Urinary bladder (tissue), 4 donors: ENCODE data around the gene NINL. TPM values are rescaled to one million over a fixed set of nuclear protein-coding genes. Genes with fewer than 3 reads are reported as not detected.
"Not testable (repeated sequence)": the region's sequence is repeated elsewhere in the genome, so short reads cannot be mapped to it uniquely, and the experiment has no call there.

ENCODE experiments used
- DNase-seq: peaks from one replicate; pipeline ENCODE4 v3.0.0-alpha.2; 2015; ENCODE audit errors: extremely low spot score
- H3K27ac ChIP-seq: one replicate; pipeline ENCODE4 v1.5.1; 2013; ENCODE audit warnings: low read depth, mild to moderate bottlenecking, moderate library complexity
- H3K36me3 ChIP-seq: one replicate; pipeline ENCODE4 v1.6.1; 2013; ENCODE audit warnings: mild to moderate bottlenecking, moderate library complexity; ENCODE audit not compliant: insufficient read depth
- H3K4me1 ChIP-seq: one replicate; pipeline ENCODE4 v1.6.1; 2013; ENCODE audit warnings: mild to moderate bottlenecking, moderate library complexity; ENCODE audit not compliant: insufficient read depth
- H3K4me3 ChIP-seq: one replicate; pipeline ENCODE4 v1.5.1; 2013; ENCODE audit warnings: low read depth, low read length
- WGBS: extraction: QIAGEN DNeasy Blood & Tissue Kit; methylation state at CpG from one replicate; pipeline ENCODE4 v1.1.7; 2013; 5-methylcytosine and 5-hydroxymethylcytosine counted together
- polyA plus RNA-seq: library from polyadenylated mRNA; stranded (reverse); fragments of 200-250 nt; gene quantifications from one replicate; pipeline ENCODE4 v1.2.3, GENCODE V29; 2013
- total RNA-seq: library from RNA; depleted of rRNA; stranded (reverse); fragments of >200 nt; gene quantifications from one replicate; pipeline ENCODE4 v1.2.3, GENCODE V29; 2014
- donor health status: healthy with polysubstance abuse.
- donor health status: healthy.

NINL gene
- total and polyA plus RNA-seq, 2 donors, result 6.2 to 11.3 TPM

DNA sequence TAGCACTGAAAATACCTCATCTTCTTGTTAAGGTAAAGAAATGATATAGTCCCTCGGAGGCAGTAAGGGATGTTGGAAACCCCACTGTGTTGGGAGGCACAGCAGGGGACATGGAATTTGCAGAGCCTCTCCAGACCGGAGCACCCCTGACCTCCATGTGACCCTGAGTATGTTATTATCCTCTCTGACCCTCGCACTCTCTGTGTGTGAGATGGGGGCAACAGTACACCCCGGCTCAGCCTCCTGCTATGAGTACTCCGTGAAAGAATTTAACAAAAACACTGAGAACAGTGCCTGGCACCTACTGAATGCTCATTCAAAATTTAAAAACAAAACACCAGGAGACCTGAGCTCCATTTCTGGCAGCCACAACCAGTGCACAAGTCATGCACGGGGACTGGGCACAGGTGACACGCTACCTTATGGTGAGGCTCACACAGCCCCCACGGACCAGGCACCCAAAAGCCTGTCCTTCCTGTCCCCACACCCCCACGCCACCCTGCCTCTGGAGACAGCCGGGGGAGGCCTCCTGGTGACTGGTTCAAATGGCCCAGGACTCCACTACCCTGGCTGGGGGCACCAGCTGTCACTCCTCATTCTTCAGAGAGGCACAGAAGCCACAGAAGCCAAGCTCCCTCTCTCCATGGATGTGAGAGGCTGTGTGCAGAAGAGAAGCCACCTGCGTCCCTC is 6.1 kb downstream of the NINL start:
- WGBS, result 78% methylated on average over 11 of the region's 11 CpGs
- H3K4me3 ChIP-seq, result no peak overlapping the region
- H3K36me3 ChIP-seq, result no peaks in the 10 kb centered on the region
- DNase-seq, result no peak
- no peak overlapping the region for H3K27ac ChIP-seq
- no peaks in the 10 kb centered on the region for H3K4me1 ChIP-seq

DNA sequence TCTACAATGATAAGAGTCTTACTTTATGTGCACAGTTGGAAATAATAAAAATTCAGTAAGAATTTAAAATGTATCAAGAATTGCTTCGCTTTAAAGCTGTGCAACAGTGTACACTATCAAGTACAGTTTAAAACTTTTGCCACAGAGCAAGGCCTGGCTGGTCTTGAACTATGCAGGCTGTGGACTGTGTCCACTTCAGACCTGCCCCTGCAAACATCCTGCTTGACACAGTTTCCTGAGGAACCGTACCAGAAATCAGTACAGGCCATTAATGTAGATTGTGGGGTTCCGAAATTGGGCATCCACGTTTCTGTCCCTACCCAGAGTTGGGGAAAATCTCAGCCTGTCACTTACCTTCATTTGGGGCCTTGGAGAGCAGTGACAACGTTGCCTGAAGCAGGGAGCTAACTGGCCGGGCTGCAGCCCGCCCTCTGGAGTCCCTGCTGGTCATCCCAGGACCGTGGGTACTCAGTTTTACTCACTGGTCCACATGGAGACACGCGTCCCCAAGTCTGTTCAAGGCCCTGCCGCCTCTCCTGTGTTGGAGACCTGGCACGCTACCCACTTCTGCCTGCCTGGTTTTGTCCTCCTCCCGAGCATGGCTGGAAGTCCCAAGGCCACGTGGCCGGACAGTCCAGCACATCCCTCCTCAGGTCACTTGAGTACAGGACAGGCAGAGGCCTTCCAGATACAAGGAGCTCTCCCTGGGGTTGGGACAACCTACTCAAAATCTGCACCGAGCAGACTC is 8.4 kb downstream of the NINL start:
- no peak overlapping the region for H3K27ac ChIP-seq
- no peak for DNase-seq
- 85% methylated on average over 16 of the region's 16 CpGs for WGBS
- no peaks in the 10 kb centered on the region for H3K4me1 ChIP-seq
- no peaks in the 10 kb centered on the region for H3K36me3 ChIP-seq
- H3K4me3 ChIP-seq, result no peak overlapping the region

DNA sequence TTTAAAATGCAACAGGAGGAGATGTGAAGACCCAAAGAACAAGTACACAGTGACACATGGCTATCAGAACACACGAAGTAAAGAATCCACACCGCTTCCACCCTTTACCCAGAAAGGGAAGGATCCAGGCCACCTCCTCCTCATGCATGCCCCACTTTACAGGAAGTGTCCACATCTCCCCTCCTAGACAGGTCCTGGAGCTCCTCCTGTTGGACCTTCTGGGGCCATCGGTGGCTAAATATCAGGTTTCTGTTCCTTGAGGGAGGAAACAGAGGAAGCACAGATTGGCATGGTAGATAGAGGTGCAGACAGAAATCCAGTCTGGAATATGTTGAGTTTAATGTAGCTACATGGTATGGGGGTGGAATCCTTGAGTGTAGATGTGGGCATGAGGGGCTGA is 10.9 kb downstream of the NINL start:
- 76% methylated on average over 3 of the region's 3 CpGs for WGBS
- DNase-seq, result no peak
- H3K36me3 ChIP-seq, result no peaks in the 10 kb centered on the region
- no peak overlapping the region for H3K4me3 ChIP-seq
- no peaks in the 10 kb centered on the region for H3K4me1 ChIP-seq
- no peak overlapping the region for H3K27ac ChIP-seq

DNA sequence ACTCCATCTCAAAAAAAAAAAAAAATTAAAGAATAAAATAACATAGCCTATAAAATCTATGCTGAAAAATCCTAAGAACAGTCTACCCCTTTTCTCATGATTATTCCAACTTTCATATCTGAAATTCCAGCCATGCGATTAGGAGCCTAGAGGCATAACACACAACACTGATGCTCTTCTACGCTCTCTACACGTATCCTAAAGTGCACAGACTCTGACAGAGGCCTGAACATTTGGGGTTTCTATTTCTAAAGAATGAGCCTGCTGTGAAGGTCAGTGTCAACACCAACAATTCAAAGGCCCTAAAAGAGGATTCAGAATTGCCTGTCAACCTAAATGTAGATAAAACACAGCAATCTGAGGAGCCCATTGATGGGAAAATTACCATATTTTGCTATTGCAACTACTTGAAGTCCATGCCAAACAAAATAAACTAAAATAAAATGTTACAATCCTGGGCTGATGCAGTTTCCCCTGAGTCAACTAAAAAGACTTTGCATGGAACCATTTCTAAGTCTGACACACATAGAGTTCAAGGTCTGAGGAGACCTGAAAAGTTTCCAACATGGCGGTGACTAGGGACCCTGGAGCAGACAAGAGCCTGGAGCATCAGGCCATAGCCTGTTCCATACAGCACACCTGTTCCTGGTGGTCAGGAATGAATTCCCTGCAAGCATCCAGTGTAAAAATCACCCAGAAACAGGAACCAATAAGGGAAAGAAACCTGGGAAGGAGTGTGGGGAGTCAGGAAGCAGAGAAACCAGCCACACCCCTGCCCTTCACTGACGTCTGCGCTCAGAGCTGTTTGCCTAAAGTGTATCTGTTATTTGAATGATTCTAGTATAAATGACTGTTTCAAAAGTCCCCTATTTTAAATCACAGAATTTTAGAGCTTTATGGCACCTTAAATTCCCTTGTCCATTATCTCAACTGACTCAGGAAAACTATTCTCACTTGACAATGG is 11.8 kb downstream of the NINL start:
- H3K4me1 ChIP-seq, result no peaks in the 10 kb centered on the region
- no peak overlapping the region for H3K27ac ChIP-seq
- H3K4me3 ChIP-seq, result no peak overlapping the region
- 92% methylated on average over 6 of the region's 6 CpGs for WGBS
- no peaks in the 10 kb centered on the region for H3K36me3 ChIP-seq
- DNase-seq, result no peak

DNA sequence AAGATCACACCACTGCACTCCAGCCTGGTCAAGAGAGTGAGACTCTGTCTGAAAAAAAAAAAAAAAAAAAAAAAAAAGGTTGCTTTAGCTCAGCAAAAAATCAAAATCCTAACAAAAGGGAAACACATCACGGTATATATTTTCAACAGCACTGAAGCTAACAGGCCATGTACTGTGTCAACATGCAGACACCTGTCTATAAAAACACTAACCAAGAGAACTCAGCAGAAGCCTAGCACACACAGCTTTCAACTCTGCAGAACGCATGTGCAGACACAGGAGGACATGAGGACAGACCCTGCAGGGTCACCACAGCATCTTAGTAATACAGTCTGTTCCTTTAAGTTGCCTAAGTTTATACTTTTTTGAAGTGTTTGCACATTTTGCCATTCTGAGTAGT is 13.5 kb downstream of the NINL start:
- Histone ChIP-seq H3K27ac (no peak overlapping the region), H3K4me3 (no peak overlapping the region), H3K36me3 (no peaks in the 10 kb centered on the region), H3K4me1 (no peaks in the 10 kb centered on the region)
- DNase-seq, result no peak
- WGBS, result 91% methylated on average over 2 of the region's 2 CpGs

DNA sequence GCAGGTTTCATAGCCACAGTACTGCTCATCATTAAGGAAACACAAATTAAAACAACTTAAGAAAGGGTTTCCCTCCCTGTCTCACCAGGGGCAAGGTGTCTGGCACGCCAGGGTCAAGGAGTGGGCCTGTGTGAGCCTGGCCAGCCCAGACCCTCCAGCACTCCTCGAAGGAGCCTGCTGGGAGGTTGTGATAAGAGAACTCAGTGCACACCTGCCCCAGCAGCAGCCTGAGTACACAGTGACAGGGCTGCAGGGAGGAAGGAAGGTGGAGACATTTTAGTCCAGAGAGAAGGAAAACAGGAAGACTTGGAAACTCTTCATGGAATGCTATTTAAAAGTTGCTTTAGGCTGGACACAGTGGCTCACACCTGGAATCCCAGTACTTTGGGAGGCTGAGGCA is 14.1 kb downstream of the NINL start:
- DNase-seq, result no peak
- H3K4me3 ChIP-seq, result no peak overlapping the region
- H3K27ac ChIP-seq, result no peak overlapping the region
- no peaks in the 10 kb centered on the region for H3K4me1 ChIP-seq
- H3K36me3 ChIP-seq, result no peaks in the 10 kb centered on the region
- WGBS, result 81% methylated on average over 2 of the region's 2 CpGs

DNA sequence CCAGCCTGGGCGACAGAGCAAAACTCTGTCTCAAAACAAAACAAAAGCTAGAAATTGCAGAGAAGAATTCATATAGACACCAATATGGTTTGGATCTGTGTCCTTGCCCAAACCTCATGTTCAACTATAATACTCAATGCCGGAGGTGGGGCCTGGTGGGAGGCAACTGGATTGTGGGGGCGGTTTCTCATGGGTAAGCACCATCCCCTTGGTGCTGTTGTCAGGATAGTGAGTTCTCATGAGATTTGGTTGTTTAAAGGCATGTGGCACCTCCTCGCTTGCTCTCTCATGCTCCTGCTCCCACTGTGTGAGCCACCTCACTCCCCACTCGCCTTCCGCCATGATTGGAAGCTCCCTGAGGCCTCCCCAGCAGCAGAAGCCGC is 15.2 kb downstream of the NINL start:
- DNase-seq, result no peak
- Histone ChIP-seq H3K4me3 (no peak overlapping the region), H3K27ac (no peak overlapping the region), H3K36me3 (no peaks in the 10 kb centered on the region), H3K4me1 (no peaks in the 10 kb centered on the region)
- over 99% methylated on average over 7 of the region's 7 CpGs for WGBS

DNA sequence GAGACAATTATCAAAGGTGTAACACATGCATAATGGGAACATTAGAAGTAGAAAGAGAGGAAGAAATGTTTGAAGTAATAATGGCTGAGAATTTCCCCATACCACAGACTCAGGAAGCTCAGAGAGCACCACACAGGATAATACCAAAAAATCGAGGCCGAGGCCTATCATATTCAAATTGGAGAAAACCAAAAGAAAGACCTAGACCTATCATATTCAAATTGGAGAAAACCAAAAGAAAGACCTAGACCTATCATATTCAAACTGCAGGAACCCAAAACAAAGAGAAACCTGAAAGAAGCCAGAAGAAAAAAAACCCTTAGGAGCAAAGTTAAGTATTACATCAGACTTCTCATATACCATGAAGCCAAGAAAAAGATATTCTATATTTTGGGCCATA is 18.0 kb downstream of the NINL start:
- Histone ChIP-seq H3K36me3 (no peaks in the 10 kb centered on the region), H3K4me1 (no peaks in the 10 kb centered on the region), H3K4me3 (no peak overlapping the region), H3K27ac (no peak overlapping the region)
- WGBS, result 95% methylated on average over 2 of the region's 2 CpGs
- DNase-seq, result no peak

DNA sequence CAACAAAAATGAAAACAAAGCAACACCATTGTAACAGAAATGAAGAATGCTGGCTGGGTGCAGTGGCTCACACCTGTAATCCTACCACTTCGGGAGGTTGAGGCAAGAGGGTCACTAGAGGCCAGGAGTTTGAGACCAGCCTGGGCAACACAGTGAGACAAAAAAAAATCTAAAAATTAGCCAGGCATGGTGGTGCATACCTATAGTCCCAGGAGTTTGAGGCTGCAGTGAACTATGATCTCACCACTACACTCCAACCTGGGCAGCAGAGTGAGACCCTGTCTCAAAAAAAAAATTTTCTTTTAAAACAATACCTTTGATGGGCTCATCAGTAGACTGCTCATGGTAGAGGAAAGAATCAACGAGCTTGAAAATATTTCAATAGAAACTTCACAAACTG is 18.5 kb downstream of the NINL start:
- no peak for DNase-seq
- H3K36me3 ChIP-seq, result no peaks in the 10 kb centered on the region
- H3K27ac ChIP-seq, result no peak overlapping the region
- H3K4me1 ChIP-seq, result no peaks in the 10 kb centered on the region
- H3K4me3 ChIP-seq, result no peak overlapping the region
- 94% methylated on average over 2 of the region's 2 CpGs for WGBS

DNA sequence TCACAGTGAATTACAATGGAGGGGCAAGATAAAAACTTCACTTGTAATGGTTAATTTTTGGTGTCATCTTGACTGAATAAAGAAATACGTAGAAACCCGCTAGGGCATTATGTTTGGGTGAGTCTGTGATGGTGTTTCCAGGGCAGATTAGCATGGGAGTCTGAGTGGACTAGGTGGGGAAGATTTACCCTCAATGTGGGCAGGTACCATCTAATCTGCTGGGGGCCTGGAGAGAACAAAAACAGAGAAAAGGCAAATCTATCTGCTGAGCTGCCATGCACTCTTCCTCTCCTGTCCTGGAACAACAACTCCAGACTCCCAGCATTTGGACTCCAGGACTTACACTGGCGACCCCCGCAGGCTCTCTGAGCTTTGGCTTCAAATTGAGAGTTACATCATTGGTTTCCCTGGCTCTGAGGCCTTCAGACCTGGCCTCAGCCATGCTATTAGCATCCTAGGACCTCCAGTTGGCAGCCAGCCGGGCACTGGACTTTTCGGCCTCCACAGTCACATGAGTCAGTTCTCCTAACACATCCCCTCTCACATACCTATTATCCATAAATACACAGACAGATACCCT is 19.7 kb downstream of the NINL start:
- H3K4me1 ChIP-seq, result no peaks in the 10 kb centered on the region
- H3K27ac ChIP-seq, result no peak overlapping the region
- no peak for DNase-seq
- H3K36me3 ChIP-seq, result no peaks in the 10 kb centered on the region
- WGBS, result 83% methylated on average over 6 of the region's 6 CpGs
- H3K4me3 ChIP-seq, result no peak overlapping the region

DNA sequence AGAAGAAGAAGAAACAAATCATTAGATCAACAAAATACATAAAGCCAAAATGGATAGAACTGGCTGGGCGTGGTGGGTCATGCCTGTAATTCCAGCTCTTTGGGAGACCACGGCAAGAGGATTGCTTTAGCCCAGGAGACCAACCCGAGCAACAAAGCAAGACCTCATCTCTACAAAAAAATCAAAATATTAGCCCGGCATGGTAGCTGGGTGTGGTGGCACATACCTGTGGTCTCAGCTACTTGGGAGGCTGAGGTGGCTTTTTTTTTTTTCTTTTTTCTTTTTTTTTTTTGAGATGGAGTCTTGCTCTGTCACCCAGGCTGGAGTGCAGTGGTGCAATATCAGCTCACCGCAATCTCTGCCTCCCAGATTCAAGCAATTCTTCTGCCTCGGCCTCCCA is 21.5 kb downstream of the NINL start:
- Histone ChIP-seq H3K4me1 (no peaks in the 10 kb centered on the region), H3K27ac (no peak overlapping the region), H3K36me3 (no peaks in the 10 kb centered on the region), H3K4me3 (no peak overlapping the region)
- no peak for DNase-seq
- WGBS, result 97% methylated on average over 6 of the region's 6 CpGs

DNA sequence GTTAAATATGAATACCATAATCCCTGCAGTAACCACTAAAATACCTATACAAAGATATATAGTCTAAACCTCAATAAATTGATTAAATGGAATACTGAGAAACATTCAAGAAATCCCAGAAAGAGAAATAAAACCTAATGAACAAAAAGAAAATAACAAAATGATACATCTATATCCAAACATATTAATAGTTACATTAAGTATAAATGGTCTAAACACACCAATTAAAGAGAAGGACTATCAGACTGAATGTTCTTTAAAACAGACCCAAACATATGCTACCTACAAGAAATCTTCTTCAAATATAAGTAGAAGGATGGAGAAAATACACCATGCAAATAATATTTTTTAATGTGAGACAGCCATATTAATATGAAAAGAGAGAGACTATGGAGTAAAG is 22.0 kb downstream of the NINL start:
- Histone ChIP-seq H3K27ac (no peak overlapping the region), H3K36me3 (no peaks in the 10 kb centered on the region), H3K4me1 (no peaks in the 10 kb centered on the region), H3K4me3 (no peak overlapping the region)
- no peak for DNase-seq

DNA sequence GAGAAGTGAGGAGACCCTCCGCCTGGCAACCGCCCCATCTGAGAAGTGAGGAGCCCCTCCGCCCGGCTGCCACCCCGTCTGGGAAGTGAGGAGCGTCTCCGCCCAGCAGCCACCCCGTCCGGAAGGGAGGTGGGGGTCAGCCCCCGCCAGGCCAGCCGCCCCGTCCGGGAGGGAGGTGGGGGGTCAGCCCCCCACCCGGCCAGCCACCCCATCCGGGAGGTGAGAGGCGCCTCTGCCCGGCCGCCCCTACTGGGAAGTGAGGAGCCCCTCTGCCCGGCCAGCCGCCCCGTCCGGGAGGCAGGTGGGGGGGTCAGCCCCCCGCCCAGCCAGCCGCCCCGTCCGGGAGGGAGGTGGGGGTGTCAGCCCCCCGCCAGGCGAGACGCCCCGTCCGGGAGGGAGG is 23.6 kb downstream of the NINL start:
- 99% methylated on average over 27 of the region's 31 CpGs for WGBS
- not testable (repeated sequence) for H3K4me1 ChIP-seq, DNase-seq

More for the DNA sequence above, 23.6 kb downstream of the NINL start:
- H3K4me3 ChIP-seq, H3K36me3 ChIP-seq, H3K27ac ChIP-seq: not testable (repeated sequence)
